Endothelial cell of umbilical vein (primary cell): ENCODE results near the gene TMEM164. TPM values are rescaled to one million over a fixed set of nuclear protein-coding genes. Genes with fewer than 3 reads are reported as not detected.

Experiments used
- BruUV-seq: library from RNA; stranded (reverse); fragments of 400-500 nt; replicated peaks from 2 replicates; lab custom pipeline; 2021; lab: Mats Ljungman, UMichigan
- CTCF ChIA-PET: fragments of 300-600, 350-600 bp; sonication (Branson Sonifier 250); formaldehyde crosslinking; loops from one replicate; lab custom pipeline; 2021; ENCODE audit warnings: antibody characterized with exemption, inconsistent platforms; lab: Charles Lee
- POLR2A ChIA-PET: fragments of 300-600, 350-600 bp; sonication (Branson Sonifier 250); formaldehyde crosslinking; loops from one replicate; lab custom pipeline; 2021; ENCODE audit warnings: antibody characterized with exemption, inconsistent platforms; lab: Charles Lee
- DNase-seq: peaks from one replicate; pipeline ENCODE4 v3.0.0-alpha.2; 2011; ENCODE audit warnings: low read depth, low spot score
- FAIRE-seq: peaks from 2 replicates; lab custom pipeline; 2011; peaks lifted over from hg19 to GRCh38; lab: Jason Lieb, UNC
- H2AFZ ChIP-seq: 2 replicates; pipeline ENCODE4 v1.6.0; 2012; ENCODE audit warnings: low read depth, low read length, control low read depth, inconsistent platforms
- H3K27ac ChIP-seq: 2 replicates; pipeline ENCODE4 v1.5.1; 2011; ENCODE audit warnings: low read depth, mild to moderate bottlenecking, control low read depth, low read length, moderate library complexity; ENCODE audit not compliant: insufficient read depth
- H3K27me3 ChIP-seq, 2 experiments: 2 replicates each; pipeline versions ENCODE4 v1.6.0 to v1.6.1; 2011; ENCODE audit warnings: low read length in 2 of 2, mixed read lengths in 1 of 2; ENCODE audit not compliant: control insufficient read depth in 2 of 2, insufficient read depth in 2 of 2
- H3K36me3 ChIP-seq, 2 experiments: 2 replicates in 1 of 2; 3 replicates in 1 of 2; pipeline ENCODE4 v1.5.1; 2011; ENCODE audit warnings: low read length in 2 of 2, mild to moderate bottlenecking in 1 of 2, moderate library complexity in 1 of 2; ENCODE audit not compliant: control insufficient read depth in 2 of 2, insufficient read depth in 2 of 2; ENCODE audit errors: extremely low read depth in 1 of 2
- H3K4me1 ChIP-seq: 3 replicates; pipeline ENCODE4 v1.5.1; 2011; ENCODE audit warnings: mild to moderate bottlenecking, low read length; ENCODE audit not compliant: control insufficient read depth, insufficient read depth; ENCODE audit errors: extremely low read depth
- H3K4me2 ChIP-seq: 2 replicates; pipeline ENCODE4 v1.6.1; 2011; ENCODE audit warnings: low read length, control low read depth, mixed read lengths; ENCODE audit not compliant: insufficient read depth
- H3K4me3 ChIP-seq, 3 experiments: fragments of 200-600 bp in 1 of 3; sonication (generic), shearing (Covaris generic) in 1 of 3; replicated peaks in 1 of 3; 2 replicates each; pipeline ENCODE4 v1.5.1; 2011 to 2016; ENCODE audit warnings: control low read depth in 3 of 3, low read length in 3 of 3, mild to moderate bottlenecking in 2 of 3, inconsistent platforms in 1 of 3, low read depth in 1 of 3, moderate library complexity in 1 of 3; ENCODE audit not compliant: insufficient read depth in 1 of 3
- H3K79me2 ChIP-seq: 2 replicates; pipeline ENCODE4 v1.6.0; 2012; ENCODE audit warnings: low read length, inconsistent platforms; ENCODE audit not compliant: control insufficient read depth, insufficient read depth
- H3K9ac ChIP-seq: replicated peaks from 2 replicates; pipeline ENCODE3; 2011; ENCODE audit warnings: low read length, control low read depth; ENCODE audit not compliant: insufficient read depth; ENCODE audit errors: extremely low read depth
- H3K9me1 ChIP-seq: replicated peaks from 3 replicates; pipeline ENCODE4 v1.6.0; 2011; ENCODE audit warnings: mild to moderate bottlenecking, low read length; ENCODE audit not compliant: control insufficient read depth, insufficient read depth; ENCODE audit errors: extremely low read depth
- H3K9me3 ChIP-seq: replicated peaks from 2 replicates; pipeline ENCODE4 v1.5.1; 2012; ENCODE audit warnings: low read length, inconsistent platforms; ENCODE audit not compliant: control insufficient read depth, insufficient read depth
- H4K20me1 ChIP-seq: replicated peaks from 2 replicates; pipeline ENCODE3; 2011; ENCODE audit warnings: mild to moderate bottlenecking, low read length; ENCODE audit not compliant: control insufficient read depth, insufficient read depth; ENCODE audit errors: extremely low read depth
- EZH2 ChIP-seq: IDR thresholded peaks from 2 replicates; pipeline ENCODE4 v1.6.1; 2012; ENCODE audit warnings: borderline replicate concordance, low read depth, mild to moderate bottlenecking, moderate library complexity, low read length, inconsistent platforms; ENCODE audit not compliant: severe bottlenecking
- FOS ChIP-seq: IDR thresholded peaks from 2 replicates; pipeline ENCODE4 v1.6.1; 2011; ENCODE audit warnings: mild to moderate bottlenecking, low read length, moderate library complexity, borderline replicate concordance; ENCODE audit not compliant: insufficient read depth
- GATA2 ChIP-seq: IDR thresholded peaks from 2 replicates; pipeline ENCODE4 v1.7.0; 2011; ENCODE audit warnings: low read depth, mild to moderate bottlenecking, moderate library complexity, mixed read lengths, low read length; ENCODE audit not compliant: insufficient read length, insufficient read depth
- MYC ChIP-seq: IDR thresholded peaks from one replicate; pipeline ENCODE4 v1.6.1; 2011; ENCODE audit warnings: mild to moderate bottlenecking, low read depth, low read length
- POLR2A ChIP-seq: IDR thresholded peaks from 2 replicates; pipeline ENCODE4 v1.6.1; 2012; ENCODE audit warnings: low read depth, mild to moderate bottlenecking, control low read depth, low read length
- POLR2AphosphoS5 ChIP-seq: IDR thresholded peaks from 2 replicates; pipeline ENCODE4 v1.6.1; 2012; ENCODE audit warnings: low read depth, mild to moderate bottlenecking, control low read depth, low read length, moderate library complexity; ENCODE audit not compliant: insufficient read depth
- dilution Hi-C: fragments of 300-500 bp; cut with MboI; formaldehyde crosslinking; loops from one replicate; pipeline ENCODE4 v1.15.0; 2019; ENCODE audit warnings: low sequenced_read_pairs; ENCODE audit not compliant: extremely low pct_ligation_motif_present
- intact Hi-C: fragments of 100-400 bp; cut with micrococcal nuclease; formaldehyde crosslinking; loops from one replicate; pipeline ENCODE4 v1.10.0; 2022
- polyA plus RNA-seq, 4 experiments: library from polyadenylated mRNA; depleted of rRNA in 3 of 4; stranded (reverse) in 3 of 4; unstranded in 1 of 4; fragments of >200 nt; gene quantifications; 2 replicates each; pipeline versions ENCODE4 v1.2.1 to v1.2.3, GENCODE V29; 2011 to 2012; ENCODE audit warnings: missing spikeins in 1 of 4
- total RNA-seq: library from RNA; stranded (reverse); gene quantifications from 2 replicates; pipeline ENCODE4 v1.2.3, GENCODE V29; 2021
- TF ChIP-seq, protein P1 (sequence below): IDR thresholded peaks from 2 replicates; pipeline ENCODE4 v1.6.1; 2011; ENCODE audit not compliant: insufficient read depth, insufficient read length

The TMEM164 gene
- total and polyA plus RNA-seq, 2 donors (not counting 3 experiments of a cell fraction or from before 2014, with no cell fraction given): 12.8 to 22.2 TPM

- Histone ChIP-seq H3K4me1 (peaks cover 6% of the 10 kb centered on the region), H3K79me2 (no peaks in the 10 kb centered on the region), H3K9ac (no peak overlapping the region), H3K9me3 (no peaks in the 10 kb centered on the region), H4K20me1 (no peaks in the 10 kb centered on the region), H3K36me3 (no peaks in the 10 kb centered on the region), H3K27ac (no peak overlapping the region), H3K27me3 (no peaks in the 10 kb centered on the region), H2AFZ (no peak overlapping the region), H3K9me1 (no peaks in the 10 kb centered on the region), H3K4me2 (no peak overlapping the region), H3K4me3 (no peak overlapping the region)
- POLR2A ChIA-PET: no interaction called here
- BruUV-seq: no TSS peak
- FAIRE-seq: no peak
- intact Hi-C loops: no loop called here
- CTCF ChIA-PET: interaction anchor here (0.8 kb wide), 1 partner anchor 159 kb away, joined by 3 read pairs; no protein-coding TSS in a partner anchor
- TF ChIP-seq FOS (no peak), POLR2A (no peak), POLR2AphosphoS5 (no peak), EZH2 (no peak), MYC (no peak)
- TF ChIP-seq, protein P1, sequence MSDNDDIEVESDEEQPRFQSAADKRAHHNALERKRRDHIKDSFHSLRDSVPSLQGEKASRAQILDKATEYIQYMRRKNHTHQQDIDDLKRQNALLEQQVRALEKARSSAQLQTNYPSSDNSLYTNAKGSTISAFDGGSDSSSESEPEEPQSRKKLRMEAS: no peak
- DNase-seq: peak; percentile 21
- dilution Hi-C loops: no loop called here
Measured at GRCh38 chrX:109987884-109988283, 15.0 kb upstream of the TMEM164 start.

DNA sequence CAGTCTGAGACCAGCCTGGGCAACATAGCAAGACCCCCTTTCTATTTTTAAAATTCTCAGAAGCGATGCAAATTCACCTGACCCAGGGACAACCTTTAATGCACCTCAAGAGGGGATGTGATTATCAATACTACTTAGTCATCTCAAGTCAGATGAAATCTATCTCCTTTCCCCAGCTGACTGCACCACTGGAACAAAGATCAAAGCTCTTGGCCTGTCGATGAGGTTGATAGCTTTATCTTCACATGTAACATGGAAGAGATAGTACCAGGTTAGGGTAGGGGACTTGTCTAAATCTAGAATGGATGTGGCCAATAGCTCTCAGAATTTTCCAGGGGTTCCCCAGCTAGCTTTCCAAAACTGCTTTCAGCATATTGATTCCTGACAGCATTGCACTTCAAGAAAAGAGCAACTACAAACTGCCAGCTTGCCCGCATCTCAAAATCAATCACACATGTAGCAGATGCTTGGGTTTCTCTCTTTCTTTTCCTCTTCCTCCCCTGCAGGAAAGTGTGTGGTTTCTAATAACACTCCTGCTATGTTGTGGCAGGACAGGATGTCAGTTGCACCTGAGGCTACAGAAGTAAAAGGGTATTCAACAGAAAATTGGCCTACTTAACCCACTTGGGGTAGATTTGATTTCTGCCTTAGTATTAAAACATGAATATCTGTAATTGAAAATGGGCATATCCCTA, 12.2 kb upstream of the TMEM164 start:
- Histone ChIP-seq H3K79me2 (no peaks in the 10 kb centered on the region), H3K4me1 (peaks cover 6% of the 10 kb centered on the region), H3K9ac (no peak overlapping the region), H3K27ac (no peak overlapping the region), H3K4me2 (no peak overlapping the region), H4K20me1 (no peaks in the 10 kb centered on the region), H2AFZ (no peak overlapping the region), H3K27me3 (no peaks in the 10 kb centered on the region), H3K4me3 (no peak overlapping the region), H3K36me3 (no peaks in the 10 kb centered on the region), H3K9me1 (no peaks in the 10 kb centered on the region), H3K9me3 (no peaks in the 10 kb centered on the region)
- intact Hi-C loops (no loop called here), dilution Hi-C loops (no loop called here)
- no peak for TF ChIP-seq POLR2A
- TF ChIP-seq POLR2AphosphoS5: no peak
- TF ChIP-seq, protein P1: no peak
- no peak for TF ChIP-seq GATA2
- FAIRE-seq (no peak), DNase-seq (no peak)
- ChIA-PET CTCF (no interaction called here), POLR2A (no interaction called here)
- BruUV-seq: no TSS peak
